Measurements from ENCODE around the gene PLXNA3. TPM values are rescaled to one million over a fixed set of nuclear protein-coding genes. Genes with fewer than 3 reads are reported as not detected.

PLXNA3 gene
- polyA plus RNA-seq, 1 of the 3 experiments (the other 2 are of a cell fraction), result 33.2 TPM

- ChIA-PET POLR2A (no interaction called here), CTCF (interaction anchor here (1.4 to 3.0 kb wide), 2 partner anchors 11 to 19 kb away, joined by 4 to 14 read pairs; no protein-coding TSS in a partner anchor)
- H2AFZ ChIP-seq (ENCODE audit: low read depth), result no peak overlapping the region; the same call in 1 of the 2 replicates
- H3K4me1 ChIP-seq (ENCODE audit: control insufficient read depth in 1 of 2, insufficient read depth in 2 of 2, low read depth in 1 of 2, low read length in 1 of 2), result peaks cover 0 to 6% of the 10 kb centered on the region in 2 experiments; a peak in 1 of 4 replicates
- no peaks in the 10 kb centered on the region for H3K9me2 ChIP-seq
- H3K4me2 ChIP-seq, result peak overlapping the region; percentile 68; the same call in 1 of the 2 replicates
- no peak for DNase-seq
- H3K79me2 ChIP-seq (ENCODE audit: insufficient read depth), result peaks cover 6% of the 10 kb centered on the region
- H3K4me3 ChIP-seq (ENCODE audit: low read depth in 2 of 2, low read length in 1 of 2), result peak overlapping the region in 1 of 2 experiments; percentile 37; a peak in 3 of 4 replicates
- H3K27ac ChIP-seq (ENCODE audit: low read depth in 2 of 2, low read length in 1 of 2), result peak overlapping the region; percentile 49 to 65; a peak in 3 of 4 replicates
- H3F3A ChIP-seq (replicated peaks; ENCODE audit: insufficient read depth), result no peaks in the 10 kb centered on the region
- 44% methylated on average over 19 of the region's 19 CpGs for WGBS (ENCODE audit: low lambda C conversion rate)
- no peaks in the 10 kb centered on the region for H4K20me1 ChIP-seq (ENCODE audit: insufficient read depth)
- H3K27me3 ChIP-seq (ENCODE audit: insufficient read depth), result peaks cover 6% of the 10 kb centered on the region; the same call in 1 of the 2 replicates
- H3K36me3 ChIP-seq (replicated peaks in 1 of 2; ENCODE audit: control insufficient read depth in 1 of 2, insufficient read depth in 2 of 2, low read length in 1 of 2), result no peaks in the 10 kb centered on the region
- no peaks in the 10 kb centered on the region for H3K9me3 ChIP-seq
- TF ChIP-seq, protein P1, sequence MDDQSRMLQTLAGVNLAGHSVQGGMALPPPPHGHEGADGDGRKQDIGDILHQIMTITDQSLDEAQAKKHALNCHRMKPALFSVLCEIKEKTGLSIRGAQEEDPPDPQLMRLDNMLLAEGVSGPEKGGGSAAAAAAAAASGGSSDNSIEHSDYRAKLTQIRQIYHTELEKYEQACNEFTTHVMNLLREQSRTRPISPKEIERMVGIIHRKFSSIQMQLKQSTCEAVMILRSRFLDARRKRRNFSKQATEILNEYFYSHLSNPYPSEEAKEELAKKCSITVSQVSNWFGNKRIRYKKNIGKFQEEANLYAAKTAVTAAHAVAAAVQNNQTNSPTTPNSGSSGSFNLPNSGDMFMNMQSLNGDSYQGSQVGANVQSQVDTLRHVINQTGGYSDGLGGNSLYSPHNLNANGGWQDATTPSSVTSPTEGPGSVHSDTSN (IDR thresholded peaks at IDR 0.05), result no peak
- TF ChIP-seq TEAD4 (IDR thresholded peaks at IDR 0.05; ENCODE audit: borderline replicate concordance, insufficient read depth), result no peak
- no peak for TF ChIP-seq EP300 (IDR thresholded peaks at IDR 0.05; ENCODE audit: borderline replicate concordance in 1 of 2, low read depth in 1 of 2, low read length in 1 of 2)
- TF ChIP-seq RXRA (IDR thresholded peaks at IDR 0.05; ENCODE audit: borderline replicate concordance, low read depth), result no peak
- TF ChIP-seq JUND (IDR thresholded peaks at IDR 0.05), result no peak
- no peak for TF ChIP-seq RCOR1 (IDR thresholded peaks at IDR 0.05; ENCODE audit: low read length)
- TF ChIP-seq NRF1 (IDR thresholded peaks at IDR 0.05; ENCODE audit: low read depth, low read length), result no peak
- no peak for TF ChIP-seq FOXM1 (IDR thresholded peaks at IDR 0.05; ENCODE audit: low read depth)
- TF ChIP-seq CHD2 (IDR thresholded peaks at IDR 0.05; ENCODE audit: low read length, partially characterized antibody), result no peak
- TF ChIP-seq ELF1 (IDR thresholded peaks at IDR 0.05), result no peak
- no peak for TF ChIP-seq EZH2phosphoT487 (IDR thresholded peaks at IDR 0.05; ENCODE audit: borderline replicate concordance, low read depth)
- TF ChIP-seq GABPA (IDR thresholded peaks at IDR 0.05; ENCODE audit: low read depth), result no peak
- TF ChIP-seq TCF12 (IDR thresholded peaks at IDR 0.05), result no peak
- no peak for TF ChIP-seq CTCF (IDR thresholded peaks at IDR 0.05)
- TF ChIP-seq RAD21 (IDR thresholded peaks at IDR 0.05; ENCODE audit: low read length), result no peak
- peak overlapping the region; percentile 45 for H3K9ac ChIP-seq
Observed at GRCh38 chrX:154516656-154517100, 58.6 kb downstream of the PLXNA3 start.

Data from SK-N-SH (cell line).